Smooth muscle cell (in vitro differentiated cells): ENCODE results near the gene CELF6. TPM values are rescaled to one million over a fixed set of nuclear protein-coding genes. Genes with fewer than 3 reads are reported as not detected.

Experiments used
- DNase-seq: peaks from one replicate; lab custom pipeline; 2025; ENCODE audit not compliant: unreplicated experiment; lab: John Stamatoyannopoulos, UW
- H2AFZ ChIP-seq: fragments of 200-600 bp; sonication (generic); 2 replicates; pipeline ENCODE4 v1.6.0; 2016; ENCODE audit warnings: antibody characterized with exemption, low read depth, mild to moderate bottlenecking
- H3F3A ChIP-seq: fragments of 200-600 bp; sonication (generic); 2 replicates; pipeline ENCODE4 v1.6.0; 2017; ENCODE audit warnings: antibody characterized with exemption, low read depth
- H3K27ac ChIP-seq: fragments of 200-600 bp; sonication (generic); 2 replicates; pipeline ENCODE4 v1.5.1; 2016; ENCODE audit warnings: low read depth, mild to moderate bottlenecking
- H3K27me3 ChIP-seq: fragments of 200-600 bp; sonication (generic); 2 replicates; pipeline ENCODE4 v1.6.1; 2016; ENCODE audit warnings: low read depth, mild to moderate bottlenecking
- H3K36me3 ChIP-seq: fragments of 200-600 bp; sonication (generic); 2 replicates; pipeline ENCODE4 v1.5.1; 2016; ENCODE audit warnings: low read depth
- H3K4me1 ChIP-seq: fragments of 200-600 bp; sonication (generic); 2 replicates; pipeline ENCODE4 v1.5.1; 2016; ENCODE audit warnings: low read depth
- H3K4me2 ChIP-seq: fragments of 200-600 bp; sonication (generic); 2 replicates; pipeline ENCODE4 v1.6.0; 2016; ENCODE audit warnings: mild to moderate bottlenecking
- H3K4me3 ChIP-seq: fragments of 200-600 bp; sonication (generic); 2 replicates; pipeline ENCODE4 v1.5.1; 2016; ENCODE audit warnings: mild to moderate bottlenecking
- H3K79me2 ChIP-seq: fragments of 200-600 bp; sonication (generic); 2 replicates; pipeline ENCODE4 v1.6.0; 2016; ENCODE audit warnings: low read depth, mild to moderate bottlenecking
- H3K9ac ChIP-seq: fragments of 200-600 bp; sonication (generic); 2 replicates; pipeline ENCODE4 v1.6.0; 2016; ENCODE audit warnings: low read depth
- H3K9me3 ChIP-seq: fragments of 200-600 bp; sonication (generic); replicated peaks from 2 replicates; pipeline ENCODE4 v1.5.1; 2016; ENCODE audit warnings: low read depth
- H4K20me1 ChIP-seq: fragments of 200-600 bp; sonication (generic); 2 replicates; pipeline ENCODE4 v1.6.0; 2016; ENCODE audit warnings: low read depth
- WGBS: methylation state at CpG from one replicate; pipeline ENCODE4 v1.1.7; 2016; ENCODE audit warnings: low lambda C conversion rate; 5-methylcytosine and 5-hydroxymethylcytosine counted together
- polyA plus RNA-seq: library from polyadenylated mRNA; unstranded; fragments of >200 nt; fragmentation: Nextera tagmentation; extraction: Ambion mirVana; gene quantifications from 2 replicates; pipeline ENCODE4 v1.2.1, GENCODE V29; 2016
- total RNA-seq: library from RNA; depleted of rRNA; stranded (reverse); fragments of >200 nt; gene quantifications from 2 replicates; pipeline ENCODE4 v1.2.3, GENCODE V29; 2014
- TF ChIP-seq, protein P1 (sequence below): fragments of 200-600 bp; sonication (generic); IDR thresholded peaks from 2 replicates; pipeline ENCODE4 v1.5.1; 2017; ENCODE audit warnings: borderline replicate concordance, mild to moderate bottlenecking, antibody characterized with exemption; ENCODE audit not compliant: insufficient read depth, poor library complexity, severe bottlenecking

CELF6 gene
- total and polyA plus RNA-seq, 2 experiments from 2014 or later, result 0.43 to 1.9 TPM

DNA sequence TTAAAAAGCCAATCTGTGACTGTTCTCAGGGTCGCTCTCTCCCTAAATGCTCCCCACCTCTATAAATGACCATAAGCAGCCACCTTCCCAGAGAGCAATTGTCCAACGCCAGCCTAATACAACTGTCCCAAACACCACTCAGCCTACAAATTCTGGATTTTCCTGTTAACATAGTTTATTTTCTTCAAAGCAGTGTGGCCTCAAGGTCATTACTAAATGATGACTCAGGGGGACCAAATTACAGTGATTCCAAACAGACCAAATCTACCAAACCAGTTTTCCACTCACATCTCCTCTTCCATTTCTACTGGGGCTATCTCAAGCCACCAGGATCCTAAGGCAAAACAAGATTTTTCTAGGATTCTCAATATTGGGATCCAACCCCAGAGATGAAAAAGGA, 33.3 kb upstream of the CELF6 start:
- no peaks in the 10 kb centered on the region for H3K4me1 ChIP-seq
- H4K20me1 ChIP-seq, result peaks cover 27% of the 10 kb centered on the region
- peak overlapping the region; percentile 31 for H3K27ac ChIP-seq
- H2AFZ ChIP-seq, result no peak overlapping the region
- H3K9ac ChIP-seq, result no peak overlapping the region
- H3K36me3 ChIP-seq, result no peaks in the 10 kb centered on the region
- H3K4me3 ChIP-seq, result no peak overlapping the region
- no peaks in the 10 kb centered on the region for H3F3A ChIP-seq
- H3K79me2 ChIP-seq, result no peaks in the 10 kb centered on the region
- H3K27me3 ChIP-seq, result no peaks in the 10 kb centered on the region
- no peaks in the 10 kb centered on the region for H3K9me3 ChIP-seq
- TF ChIP-seq, protein P1, sequence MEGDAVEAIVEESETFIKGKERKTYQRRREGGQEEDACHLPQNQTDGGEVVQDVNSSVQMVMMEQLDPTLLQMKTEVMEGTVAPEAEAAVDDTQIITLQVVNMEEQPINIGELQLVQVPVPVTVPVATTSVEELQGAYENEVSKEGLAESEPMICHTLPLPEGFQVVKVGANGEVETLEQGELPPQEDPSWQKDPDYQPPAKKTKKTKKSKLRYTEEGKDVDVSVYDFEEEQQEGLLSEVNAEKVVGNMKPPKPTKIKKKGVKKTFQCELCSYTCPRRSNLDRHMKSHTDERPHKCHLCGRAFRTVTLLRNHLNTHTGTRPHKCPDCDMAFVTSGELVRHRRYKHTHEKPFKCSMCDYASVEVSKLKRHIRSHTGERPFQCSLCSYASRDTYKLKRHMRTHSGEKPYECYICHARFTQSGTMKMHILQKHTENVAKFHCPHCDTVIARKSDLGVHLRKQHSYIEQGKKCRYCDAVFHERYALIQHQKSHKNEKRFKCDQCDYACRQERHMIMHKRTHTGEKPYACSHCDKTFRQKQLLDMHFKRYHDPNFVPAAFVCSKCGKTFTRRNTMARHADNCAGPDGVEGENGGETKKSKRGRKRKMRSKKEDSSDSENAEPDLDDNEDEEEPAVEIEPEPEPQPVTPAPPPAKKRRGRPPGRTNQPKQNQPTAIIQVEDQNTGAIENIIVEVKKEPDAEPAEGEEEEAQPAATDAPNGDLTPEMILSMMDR, result no peak
- H3K4me2 ChIP-seq, result peak overlapping the region; percentile 15
- WGBS, result 83% methylated on average over 2 of the region's 2 CpGs
- DNase-seq, result no peak

DNA sequence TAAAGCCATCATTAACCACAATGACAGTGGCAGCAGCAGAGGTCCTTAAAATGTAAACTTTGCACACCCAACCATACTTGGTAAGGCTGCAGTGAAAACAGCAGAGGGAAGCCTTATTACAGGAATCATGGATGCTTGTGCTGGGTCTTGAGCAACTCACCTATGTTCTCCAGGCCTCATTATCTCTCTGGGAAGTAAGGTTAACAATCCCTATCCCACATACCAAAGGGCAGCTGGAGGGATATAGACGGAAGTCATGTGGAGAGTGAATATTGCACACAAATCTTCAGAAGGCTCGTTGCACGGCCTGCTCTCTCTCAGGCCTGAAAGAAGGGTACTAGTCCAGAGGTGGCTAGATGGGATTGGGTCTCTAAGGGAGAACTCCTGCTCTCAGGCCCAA, 25.8 kb upstream of the CELF6 start:
- no peak overlapping the region for H2AFZ ChIP-seq
- 98% methylated on average over 3 of the region's 3 CpGs for WGBS
- no peak overlapping the region for H3K4me3 ChIP-seq
- no peak overlapping the region for H3K9ac ChIP-seq
- peaks cover 6% of the 10 kb centered on the region for H3K36me3 ChIP-seq
- TF ChIP-seq, protein P1, result no peak
- DNase-seq, result no peak
- H3K4me1 ChIP-seq, result no peaks in the 10 kb centered on the region
- H3K9me3 ChIP-seq, result no peaks in the 10 kb centered on the region
- no peak overlapping the region for H3K27ac ChIP-seq
- no peaks in the 10 kb centered on the region for H3K27me3 ChIP-seq
- no peaks in the 10 kb centered on the region for H3K79me2 ChIP-seq
- no peaks in the 10 kb centered on the region for H3F3A ChIP-seq
- H4K20me1 ChIP-seq, result no peaks in the 10 kb centered on the region
- H3K4me2 ChIP-seq, result no peak overlapping the region

DNA sequence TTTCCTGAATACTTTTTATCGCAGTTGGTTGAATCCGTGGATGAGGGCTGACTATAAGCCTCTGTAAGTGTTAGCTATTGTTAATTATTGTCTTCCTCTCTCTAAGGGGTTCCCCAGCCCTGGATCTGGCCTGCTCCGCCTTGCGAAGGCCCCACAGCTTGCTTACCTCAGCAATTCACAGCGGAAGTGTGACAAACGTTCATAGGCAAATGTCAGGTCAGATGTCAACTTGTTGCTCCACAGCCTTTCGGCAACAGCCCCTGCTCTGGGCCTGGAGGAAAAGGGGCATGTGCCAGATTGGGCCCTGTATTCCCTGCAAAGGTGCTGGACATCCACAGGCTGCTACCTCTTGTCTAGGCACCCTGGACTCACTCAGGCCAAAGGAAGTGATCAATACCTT, 25.3 kb upstream of the CELF6 start:
- 97% methylated on average over 7 of the region's 7 CpGs for WGBS
- Histone ChIP-seq H2AFZ (no peak overlapping the region), H3K4me2 (no peak overlapping the region), H3F3A (no peaks in the 10 kb centered on the region), H3K27ac (no peak overlapping the region), H3K4me1 (no peaks in the 10 kb centered on the region), H4K20me1 (no peaks in the 10 kb centered on the region), H3K9ac (no peak overlapping the region), H3K9me3 (no peaks in the 10 kb centered on the region), H3K36me3 (peaks cover 6% of the 10 kb centered on the region), H3K79me2 (no peaks in the 10 kb centered on the region), H3K27me3 (no peaks in the 10 kb centered on the region), H3K4me3 (no peak overlapping the region)
- no peak for DNase-seq
- TF ChIP-seq, protein P1, result no peak

DNA sequence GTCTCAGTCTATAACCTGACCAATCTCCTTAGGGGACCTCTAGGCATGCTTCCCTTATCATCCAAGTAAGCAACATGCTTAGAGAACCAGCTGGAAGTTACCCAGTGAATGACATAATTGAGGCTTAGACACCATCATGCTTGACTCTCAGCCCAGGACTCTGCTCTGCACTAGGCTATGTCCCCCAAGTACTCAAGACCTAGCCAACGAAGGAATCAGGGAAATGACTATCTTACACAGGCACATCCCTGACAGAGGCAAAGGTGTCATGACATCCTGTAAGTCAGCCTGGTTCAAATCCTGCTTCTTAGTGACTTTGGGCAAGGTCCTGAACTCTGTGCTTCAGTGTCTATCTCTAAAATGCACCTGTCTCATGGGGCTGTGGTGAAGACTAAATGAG, 24.6 kb upstream of the CELF6 start:
- Histone ChIP-seq H3K4me1 (no peaks in the 10 kb centered on the region), H4K20me1 (no peaks in the 10 kb centered on the region), H2AFZ (no peak overlapping the region), H3K4me3 (no peak overlapping the region), H3K79me2 (no peaks in the 10 kb centered on the region), H3K4me2 (no peak overlapping the region), H3K9me3 (no peaks in the 10 kb centered on the region), H3K27me3 (no peaks in the 10 kb centered on the region), H3K36me3 (peaks cover 6% of the 10 kb centered on the region), H3K27ac (no peak overlapping the region), H3F3A (no peaks in the 10 kb centered on the region), H3K9ac (no peak overlapping the region)
- 96% methylated on average over 1 of the region's 1 CpG for WGBS
- DNase-seq, result no peak
- TF ChIP-seq, protein P1, result no peak
